ENCODE data around the gene GNA14.
"Not testable (repeated sequence)": the region's sequence is repeated elsewhere in the genome, so short reads cannot be mapped to it uniquely, and the experiment has no call there.

Gene GNA14

GRCh38 chr9:77648234-77649108 is at the start of gene GNA14:
TSS of gene GNA14 (minus strand) at chr9:77648322. CDS start at chr9:77647793, 529 bp downstream.
- H3K9ac ChIP-seq (ENCODE audit: low read length in 5 of 5), result peak within 1 kb of the TSS; percentile 38 to 58 (median 42)
- H3K9me3 ChIP-seq (ENCODE audit: control insufficient read depth in 5 of 5, low read length in 5 of 5), result no peaks in the 10 kb centered on the region
- H3K27ac ChIP-seq (ENCODE audit: low read depth, low read length), result peak within 1 kb of the TSS; percentile 37

GRCh38 chr9:77697238-77697984 is 49.3 kb upstream of the GNA14 start:
- no peak overlapping the region for H3K4me3 ChIP-seq (ENCODE audit: low read depth in 1 of 5, low read length in 5 of 5)
- H3K36me3 ChIP-seq (ENCODE audit: control insufficient read depth in 5 of 5, insufficient read depth in 5 of 5, low read length in 5 of 5), result no peaks in the 10 kb centered on the region
- H3K27ac ChIP-seq (ENCODE audit: low read depth, low read length), result no peak overlapping the region
- H3K9me3 ChIP-seq (ENCODE audit: control insufficient read depth in 5 of 5, low read length in 5 of 5), result peaks cover 0 to 7% (median 0%) of the 10 kb centered on the region in 5 donors
- H3K27me3 ChIP-seq (ENCODE audit: control insufficient read depth in 5 of 5, insufficient read depth in 4 of 5, low read length in 5 of 5), result no peaks in the 10 kb centered on the region
- H3K9ac ChIP-seq (ENCODE audit: low read length in 5 of 5), result no peak overlapping the region
- H3K4me1 ChIP-seq (ENCODE audit: control insufficient read depth in 5 of 5, insufficient read depth in 5 of 5, low read length in 5 of 5), result no peaks in the 10 kb centered on the region

More at GRCh38 chr9:77648234-77649108, at the start of gene GNA14:
- Histone ChIP-seq H3K36me3 (ENCODE audit: control insufficient read depth in 5 of 5, insufficient read depth in 5 of 5, low read length in 5 of 5) (no peaks in the 10 kb centered on the region), H3K4me1 (ENCODE audit: control insufficient read depth in 5 of 5, insufficient read depth in 5 of 5, low read length in 5 of 5) (peaks cover 6 to 27% (median 23%) of the 10 kb centered on the region in 5 donors), H3K4me3 (ENCODE audit: low read depth in 1 of 5, low read length in 5 of 5) (peak within 1 kb of the TSS; percentile 80 to 96 (median 83)), H3K27me3 (ENCODE audit: control insufficient read depth in 5 of 5, insufficient read depth in 4 of 5, low read length in 5 of 5) (no peaks in the 10 kb centered on the region)

DNA sequence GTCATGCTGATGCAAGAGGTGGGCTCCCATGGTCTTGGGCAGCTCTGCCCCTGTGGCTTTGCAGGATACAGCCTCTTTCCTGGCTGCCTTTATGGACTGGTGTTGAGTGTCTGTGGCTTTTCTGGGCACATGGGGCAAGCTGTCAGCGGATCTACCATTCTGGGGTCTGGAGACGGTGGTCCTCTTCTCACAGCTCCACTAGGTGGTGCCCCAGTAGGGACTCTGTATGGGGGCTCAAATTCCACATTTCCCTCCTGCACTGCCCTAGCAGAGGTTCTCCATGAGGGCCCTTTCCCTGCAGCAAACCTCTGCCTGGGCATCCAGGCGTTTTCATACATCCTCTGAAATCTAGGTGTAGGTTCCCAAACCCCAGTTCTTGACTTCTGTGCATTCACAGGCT is 42.6 kb upstream of the GNA14 start:
- not testable (repeated sequence) for H3K36me3 ChIP-seq (ENCODE audit: control insufficient read depth in 5 of 5, insufficient read depth in 5 of 5, low read length in 5 of 5); H3K9me3 ChIP-seq (ENCODE audit: control insufficient read depth in 5 of 5, low read length in 5 of 5); H3K4me1 ChIP-seq (ENCODE audit: control insufficient read depth in 5 of 5, insufficient read depth in 5 of 5, low read length in 5 of 5); H3K27me3 ChIP-seq (ENCODE audit: control insufficient read depth in 5 of 5, insufficient read depth in 4 of 5, low read length in 5 of 5); H3K27ac ChIP-seq (ENCODE audit: low read depth, low read length); H3K9ac ChIP-seq (ENCODE audit: low read length in 5 of 5); H3K4me3 ChIP-seq (ENCODE audit: low read depth in 1 of 5, low read length in 5 of 5)

GRCh38 chr9:77690119-77690518 is 42.0 kb upstream of the GNA14 start:
- H3K4me3 ChIP-seq (ENCODE audit: low read depth in 1 of 5, low read length in 5 of 5); H3K9ac ChIP-seq (ENCODE audit: low read length in 5 of 5); H3K9me3 ChIP-seq (ENCODE audit: control insufficient read depth in 5 of 5, low read length in 5 of 5); H3K4me1 ChIP-seq (ENCODE audit: control insufficient read depth in 5 of 5, insufficient read depth in 5 of 5, low read length in 5 of 5); H3K27me3 ChIP-seq (ENCODE audit: control insufficient read depth in 5 of 5, insufficient read depth in 4 of 5, low read length in 5 of 5); H3K36me3 ChIP-seq (ENCODE audit: control insufficient read depth in 5 of 5, insufficient read depth in 5 of 5, low read length in 5 of 5); H3K27ac ChIP-seq (ENCODE audit: low read depth, low read length): not testable (repeated sequence)

GRCh38 chr9:77687737-77688136 is 39.6 kb upstream of the GNA14 start:
- not testable (repeated sequence) for H3K9me3 ChIP-seq (ENCODE audit: control insufficient read depth in 5 of 5, low read length in 5 of 5); H3K4me1 ChIP-seq (ENCODE audit: control insufficient read depth in 5 of 5, insufficient read depth in 5 of 5, low read length in 5 of 5); H3K9ac ChIP-seq (ENCODE audit: low read length in 5 of 5)

GRCh38 chr9:77680581-77680980 is 32.5 kb upstream of the GNA14 start:
- Histone ChIP-seq H3K27me3 (ENCODE audit: control insufficient read depth in 5 of 5, insufficient read depth in 4 of 5, low read length in 5 of 5) (no peaks in the 10 kb centered on the region), H3K9me3 (ENCODE audit: control insufficient read depth in 5 of 5, low read length in 5 of 5) (no peaks in the 10 kb centered on the region), H3K36me3 (ENCODE audit: control insufficient read depth in 5 of 5, insufficient read depth in 5 of 5, low read length in 5 of 5) (no peaks in the 10 kb centered on the region), H3K27ac (ENCODE audit: low read depth, low read length) (no peak overlapping the region), H3K9ac (ENCODE audit: low read length in 5 of 5) (no peak overlapping the region), H3K4me3 (ENCODE audit: low read depth in 1 of 5, low read length in 5 of 5) (no peak overlapping the region), H3K4me1 (ENCODE audit: control insufficient read depth in 5 of 5, insufficient read depth in 5 of 5, low read length in 5 of 5) (peaks cover 0 to 16% (median 3%) of the 10 kb centered on the region in 5 donors)

More at GRCh38 chr9:77687737-77688136, 39.6 kb upstream of the GNA14 start:
- not testable (repeated sequence) for H3K27ac ChIP-seq (ENCODE audit: low read depth, low read length); H3K27me3 ChIP-seq (ENCODE audit: control insufficient read depth in 5 of 5, insufficient read depth in 4 of 5, low read length in 5 of 5); H3K36me3 ChIP-seq (ENCODE audit: control insufficient read depth in 5 of 5, insufficient read depth in 5 of 5, low read length in 5 of 5); H3K4me3 ChIP-seq (ENCODE audit: low read depth in 1 of 5, low read length in 5 of 5)

- Histone ChIP-seq H3K27ac (ENCODE audit: low read depth, low read length) (no peak overlapping the region), H3K4me1 (ENCODE audit: control insufficient read depth in 5 of 5, insufficient read depth in 5 of 5, low read length in 5 of 5) (peaks cover 0 to 16% (median 3%) of the 10 kb centered on the region in 5 donors), H3K36me3 (ENCODE audit: control insufficient read depth in 5 of 5, insufficient read depth in 5 of 5, low read length in 5 of 5) (no peaks in the 10 kb centered on the region), H3K9ac (ENCODE audit: low read length in 5 of 5) (no peak overlapping the region), H3K27me3 (ENCODE audit: control insufficient read depth in 5 of 5, insufficient read depth in 4 of 5, low read length in 5 of 5) (no peaks in the 10 kb centered on the region), H3K4me3 (ENCODE audit: low read depth in 1 of 5, low read length in 5 of 5) (no peak overlapping the region), H3K9me3 (ENCODE audit: control insufficient read depth in 5 of 5, low read length in 5 of 5) (no peaks in the 10 kb centered on the region)
Observed at GRCh38 chr9:77679661-77680368, 31.7 kb upstream of the GNA14 start.

- H3K27ac ChIP-seq (ENCODE audit: low read depth, low read length), result no peak overlapping the region
- peaks cover 0 to 16% (median 5%) of the 10 kb centered on the region in 5 donors for H3K4me1 ChIP-seq (ENCODE audit: control insufficient read depth in 5 of 5, insufficient read depth in 5 of 5, low read length in 5 of 5)
- no peaks in the 10 kb centered on the region for H3K9me3 ChIP-seq (ENCODE audit: control insufficient read depth in 5 of 5, low read length in 5 of 5)
- no peaks in the 10 kb centered on the region for H3K27me3 ChIP-seq (ENCODE audit: control insufficient read depth in 5 of 5, insufficient read depth in 4 of 5, low read length in 5 of 5)
- H3K4me3 ChIP-seq (ENCODE audit: low read depth in 1 of 5, low read length in 5 of 5), result no peak overlapping the region
- H3K9ac ChIP-seq (ENCODE audit: low read length in 5 of 5), result no peak overlapping the region
- H3K36me3 ChIP-seq (ENCODE audit: control insufficient read depth in 5 of 5, insufficient read depth in 5 of 5, low read length in 5 of 5), result no peaks in the 10 kb centered on the region
Observed at GRCh38 chr9:77679088-77679487, 31.0 kb upstream of the GNA14 start.

DNA sequence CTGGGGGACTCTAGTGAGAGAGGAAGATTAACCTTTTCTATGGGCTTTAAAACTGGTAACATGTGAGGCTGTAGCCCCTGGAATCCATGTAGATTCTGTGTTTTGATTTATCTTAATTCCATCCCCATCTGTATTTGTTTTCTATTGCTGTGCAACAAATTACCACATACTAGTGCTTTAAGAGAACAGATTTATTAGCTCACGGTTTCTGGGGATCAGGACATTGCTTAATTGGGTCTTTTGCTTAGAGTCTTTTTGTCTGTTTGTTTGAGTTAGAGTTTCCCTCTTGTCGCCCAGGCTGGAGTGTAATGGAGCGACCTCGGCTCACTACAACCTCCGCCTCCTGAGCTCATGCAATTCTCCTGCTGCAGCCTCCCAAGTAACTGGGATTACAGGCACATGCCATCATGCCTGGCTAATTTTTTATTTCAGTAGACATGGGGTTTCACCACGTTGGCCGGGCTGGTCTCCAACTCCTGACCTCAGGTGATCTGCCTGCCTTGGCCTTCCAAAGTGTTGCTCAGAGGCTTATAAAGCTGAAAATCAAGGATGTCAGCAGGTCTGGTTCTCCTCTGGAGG is 29.9 kb upstream of the GNA14 start:
- Histone ChIP-seq H3K27ac (ENCODE audit: low read depth, low read length) (no peak overlapping the region), H3K4me3 (ENCODE audit: low read depth in 1 of 5, low read length in 5 of 5) (no peak overlapping the region), H3K4me1 (ENCODE audit: control insufficient read depth in 5 of 5, insufficient read depth in 5 of 5, low read length in 5 of 5) (peaks cover 0 to 16% (median 6%) of the 10 kb centered on the region in 5 donors), H3K9ac (ENCODE audit: low read length in 5 of 5) (no peak overlapping the region), H3K36me3 (ENCODE audit: control insufficient read depth in 5 of 5, insufficient read depth in 5 of 5, low read length in 5 of 5) (no peaks in the 10 kb centered on the region), H3K9me3 (ENCODE audit: control insufficient read depth in 5 of 5, low read length in 5 of 5) (no peaks in the 10 kb centered on the region), H3K27me3 (ENCODE audit: control insufficient read depth in 5 of 5, insufficient read depth in 4 of 5, low read length in 5 of 5) (no peaks in the 10 kb centered on the region)

Measured in subcutaneous abdominal adipose tissue (tissue), 5 donors.